HepG2 (cell line): ENCODE measurements around the gene MAFF. TPM values are rescaled to one million over a fixed set of nuclear protein-coding genes. Genes with fewer than 3 reads are reported as not detected.
A peak's percentile ranks its signal among the peaks of the same experiment; 100 is the strongest.

Experiments used
- ATRX ChIP-seq: sonication (generic); formaldehyde crosslinking; IDR thresholded peaks from 2 replicates; pipeline ENCODE4 v1.4.0; 2020; ENCODE audit warnings: missing genetic modification reagents, borderline replicate concordance
- CENPX ChIP-seq: sonication (generic); formaldehyde crosslinking; IDR thresholded peaks from 2 replicates; pipeline ENCODE4 v1.9.0; 2021; ENCODE audit warnings: mild to moderate bottlenecking, missing genetic modification reagents, moderate library complexity
- FOXP1 ChIP-seq, 2 experiments: fragments of 450-650 bp in 1 of 2; IDR thresholded peaks; 2 replicates each; pipeline ENCODE4 v1.6.1; 2017 to 2018; ENCODE audit warnings: antibody characterized with exemption in 1 of 2
- MAFG ChIP-seq: sonication (generic); formaldehyde crosslinking; IDR thresholded peaks from 2 replicates; pipeline ENCODE4 v1.5.1; 2020; ENCODE audit warnings: mild to moderate bottlenecking, missing genetic modification reagents
- MAFK ChIP-seq, 2 experiments: IDR thresholded peaks in 1 of 2; conservative IDR thresholded peaks in 1 of 2; 2 replicates each; pipeline ENCODE4 v1.6.1; 2011; ENCODE audit warnings: improper control_type of control experiment in 2 of 2, low read length in 2 of 2
- MYNN ChIP-seq: sonication (generic); formaldehyde crosslinking; IDR thresholded peaks from 2 replicates; pipeline ENCODE4 v1.4.0; 2020; ENCODE audit warnings: mild to moderate bottlenecking, low read depth, missing genetic modification reagents
- SOX5 ChIP-seq: IDR thresholded peaks from 2 replicates; pipeline ENCODE4 v1.6.1; 2016; ENCODE audit warnings: borderline replicate concordance
- SUZ12 ChIP-seq: fragments of 150-350 bp; IDR thresholded peaks from 2 replicates; pipeline ENCODE4 v1.6.1; 2014; ENCODE audit warnings: low read depth, low read length
- TBX3 ChIP-seq: fragments of 450-650 bp; IDR thresholded peaks from 2 replicates; pipeline ENCODE4 v1.6.1; 2017; ENCODE audit warnings: antibody characterized with exemption, mild to moderate bottlenecking, inconsistent platforms, borderline replicate concordance
- ZNF296 ChIP-seq: sonication (generic); formaldehyde crosslinking; conservative IDR thresholded peaks from 2 replicates; pipeline ENCODE4 v1.5.0; 2020; ENCODE audit warnings: mild to moderate bottlenecking, missing genetic modification reagents
- ZNF432 ChIP-seq: sonication (generic); formaldehyde crosslinking; IDR thresholded peaks from 2 replicates; pipeline ENCODE4 v1.5.0; 2020; ENCODE audit warnings: missing genetic modification reagents, mild to moderate bottlenecking, borderline replicate concordance
- ZNF672 ChIP-seq: sonication (generic); formaldehyde crosslinking; IDR thresholded peaks from 2 replicates; pipeline ENCODE4 v1.8.1; 2022; ENCODE audit warnings: missing genetic modification reagents
- ZNF878 ChIP-seq: sonication (generic); formaldehyde crosslinking; IDR thresholded peaks from 2 replicates; pipeline ENCODE4 v1.8.1; 2023; ENCODE audit warnings: mild to moderate bottlenecking, missing genetic modification reagents, moderate library complexity
- polyA plus RNA-seq, 8 experiments: library from polyadenylated mRNA; depleted of rRNA in 3 of 8; stranded (reverse) in 7 of 8; unstranded in 1 of 8; fragments of >200 nt; fragmentation: Illumina TruSeq in 4 of 8; extraction: Trizol in 4 of 8; gene quantifications; 2 replicates each; pipeline versions ENCODE4 v1.2.1 to v1.2.3, GENCODE V29; 2011 to 2016; ENCODE audit warnings: low read depth in 4 of 8, missing spikeins in 1 of 8, mixed read lengths in 1 of 8; ENCODE audit not compliant: insufficient read depth in 1 of 8
- total RNA-seq, 5 experiments: library from RNA; depleted of rRNA; stranded (reverse); fragments of >200 nt; fragmentation: Illumina TruSeq; extraction: Trizol; gene quantifications; 2 replicates each; pipeline ENCODE4 v1.2.3, GENCODE V29; 2016; ENCODE audit warnings: low read depth in 1 of 5
- TF ChIP-seq, protein P1 (sequence below): sonication (generic); formaldehyde crosslinking; IDR thresholded peaks from 2 replicates; pipeline ENCODE4 v1.4.0; 2020; ENCODE audit warnings: missing genetic modification reagents
- TF ChIP-seq, protein P2 (sequence below): sonication (generic); formaldehyde crosslinking; IDR thresholded peaks from 2 replicates; pipeline ENCODE4 v1.9.0; 2021; ENCODE audit warnings: mild to moderate bottlenecking, missing genetic modification reagents
- TF ChIP-seq, protein P3 (sequence below): sonication (generic); formaldehyde crosslinking; IDR thresholded peaks from 2 replicates; pipeline ENCODE4 v1.8.1; 2023; ENCODE audit warnings: missing genetic modification reagents, inconsistent platforms, borderline replicate concordance
- TF ChIP-seq, protein P4 (sequence below): sonication (generic); formaldehyde crosslinking; conservative IDR thresholded peaks from 2 replicates; pipeline ENCODE4 v1.5.0; 2020; ENCODE audit warnings: missing genetic modification reagents

The MAFF gene
- total and polyA plus RNA-seq, 2 of the 13 experiments (the other 11 are each of a cell fraction or from before 2014, with no cell fraction given): 5.4 to 14.3 TPM

DNA sequence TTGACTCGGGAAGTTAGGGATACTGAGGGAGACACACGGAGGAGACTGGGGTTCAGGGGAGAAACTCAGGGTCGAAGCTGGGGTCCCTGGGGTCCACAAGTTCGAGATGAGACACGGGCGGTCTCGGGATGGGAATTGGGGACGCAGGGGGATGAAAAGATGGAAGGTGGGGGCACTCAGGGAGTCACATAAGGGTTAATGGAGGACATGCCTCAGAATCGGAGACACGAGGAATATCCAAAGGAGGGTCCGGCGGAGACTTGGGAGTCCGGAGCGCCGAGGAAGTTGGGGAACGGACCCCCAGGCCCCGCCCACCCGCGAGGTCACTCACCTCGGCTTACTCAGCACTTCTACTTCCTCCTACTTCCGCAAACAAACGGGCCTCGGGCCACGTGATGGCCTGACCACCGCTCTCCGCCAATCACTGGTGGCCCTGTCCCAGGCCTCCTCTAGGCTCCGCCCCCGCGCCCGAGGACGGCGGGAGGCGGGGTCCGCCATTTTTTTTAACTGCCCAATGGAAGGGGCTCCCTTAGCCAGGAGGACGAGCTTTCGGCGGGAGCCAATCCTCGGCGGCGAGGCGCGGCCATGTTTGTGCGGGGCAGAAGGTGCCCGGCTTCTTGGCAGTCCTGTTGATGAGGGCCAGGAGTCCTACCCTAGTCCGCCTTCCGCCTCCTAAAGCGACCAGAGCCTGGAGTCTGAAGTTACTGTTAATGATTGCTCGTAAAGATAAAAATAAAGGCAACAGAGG lies 20.2 kb upstream of the MAFF start, which contains the start of gene PLA2G6 (continued):
- TF ChIP-seq, protein P1, sequence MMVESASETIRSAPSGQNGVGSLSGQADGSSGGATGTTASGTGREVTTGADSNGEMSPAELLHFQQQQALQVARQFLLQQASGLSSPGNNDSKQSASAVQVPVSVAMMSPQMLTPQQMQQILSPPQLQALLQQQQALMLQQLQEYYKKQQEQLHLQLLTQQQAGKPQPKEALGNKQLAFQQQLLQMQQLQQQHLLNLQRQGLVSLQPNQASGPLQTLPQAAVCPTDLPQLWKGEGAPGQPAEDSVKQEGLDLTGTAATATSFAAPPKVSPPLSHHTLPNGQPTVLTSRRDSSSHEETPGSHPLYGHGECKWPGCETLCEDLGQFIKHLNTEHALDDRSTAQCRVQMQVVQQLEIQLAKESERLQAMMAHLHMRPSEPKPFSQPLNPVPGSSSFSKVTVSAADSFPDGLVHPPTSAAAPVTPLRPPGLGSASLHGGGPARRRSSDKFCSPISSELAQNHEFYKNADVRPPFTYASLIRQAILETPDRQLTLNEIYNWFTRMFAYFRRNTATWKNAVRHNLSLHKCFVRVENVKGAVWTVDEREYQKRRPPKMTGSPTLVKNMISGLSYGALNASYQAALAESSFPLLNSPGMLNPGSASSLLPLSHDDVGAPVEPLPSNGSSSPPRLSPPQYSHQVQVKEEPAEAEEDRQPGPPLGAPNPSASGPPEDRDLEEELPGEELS (CRISPR knock-in tag): no peak; the same call in 1 of the 2 replicates
- TF ChIP-seq ZNF296 (CRISPR knock-in tag): no peak
- no peak for TF ChIP-seq ATRX (CRISPR knock-in tag)
- TF ChIP-seq TBX3: no peak
- no peak for TF ChIP-seq SOX5
- peak; percentile 84 for TF ChIP-seq MAFG (CRISPR knock-in tag)
- TF ChIP-seq, protein P2, sequence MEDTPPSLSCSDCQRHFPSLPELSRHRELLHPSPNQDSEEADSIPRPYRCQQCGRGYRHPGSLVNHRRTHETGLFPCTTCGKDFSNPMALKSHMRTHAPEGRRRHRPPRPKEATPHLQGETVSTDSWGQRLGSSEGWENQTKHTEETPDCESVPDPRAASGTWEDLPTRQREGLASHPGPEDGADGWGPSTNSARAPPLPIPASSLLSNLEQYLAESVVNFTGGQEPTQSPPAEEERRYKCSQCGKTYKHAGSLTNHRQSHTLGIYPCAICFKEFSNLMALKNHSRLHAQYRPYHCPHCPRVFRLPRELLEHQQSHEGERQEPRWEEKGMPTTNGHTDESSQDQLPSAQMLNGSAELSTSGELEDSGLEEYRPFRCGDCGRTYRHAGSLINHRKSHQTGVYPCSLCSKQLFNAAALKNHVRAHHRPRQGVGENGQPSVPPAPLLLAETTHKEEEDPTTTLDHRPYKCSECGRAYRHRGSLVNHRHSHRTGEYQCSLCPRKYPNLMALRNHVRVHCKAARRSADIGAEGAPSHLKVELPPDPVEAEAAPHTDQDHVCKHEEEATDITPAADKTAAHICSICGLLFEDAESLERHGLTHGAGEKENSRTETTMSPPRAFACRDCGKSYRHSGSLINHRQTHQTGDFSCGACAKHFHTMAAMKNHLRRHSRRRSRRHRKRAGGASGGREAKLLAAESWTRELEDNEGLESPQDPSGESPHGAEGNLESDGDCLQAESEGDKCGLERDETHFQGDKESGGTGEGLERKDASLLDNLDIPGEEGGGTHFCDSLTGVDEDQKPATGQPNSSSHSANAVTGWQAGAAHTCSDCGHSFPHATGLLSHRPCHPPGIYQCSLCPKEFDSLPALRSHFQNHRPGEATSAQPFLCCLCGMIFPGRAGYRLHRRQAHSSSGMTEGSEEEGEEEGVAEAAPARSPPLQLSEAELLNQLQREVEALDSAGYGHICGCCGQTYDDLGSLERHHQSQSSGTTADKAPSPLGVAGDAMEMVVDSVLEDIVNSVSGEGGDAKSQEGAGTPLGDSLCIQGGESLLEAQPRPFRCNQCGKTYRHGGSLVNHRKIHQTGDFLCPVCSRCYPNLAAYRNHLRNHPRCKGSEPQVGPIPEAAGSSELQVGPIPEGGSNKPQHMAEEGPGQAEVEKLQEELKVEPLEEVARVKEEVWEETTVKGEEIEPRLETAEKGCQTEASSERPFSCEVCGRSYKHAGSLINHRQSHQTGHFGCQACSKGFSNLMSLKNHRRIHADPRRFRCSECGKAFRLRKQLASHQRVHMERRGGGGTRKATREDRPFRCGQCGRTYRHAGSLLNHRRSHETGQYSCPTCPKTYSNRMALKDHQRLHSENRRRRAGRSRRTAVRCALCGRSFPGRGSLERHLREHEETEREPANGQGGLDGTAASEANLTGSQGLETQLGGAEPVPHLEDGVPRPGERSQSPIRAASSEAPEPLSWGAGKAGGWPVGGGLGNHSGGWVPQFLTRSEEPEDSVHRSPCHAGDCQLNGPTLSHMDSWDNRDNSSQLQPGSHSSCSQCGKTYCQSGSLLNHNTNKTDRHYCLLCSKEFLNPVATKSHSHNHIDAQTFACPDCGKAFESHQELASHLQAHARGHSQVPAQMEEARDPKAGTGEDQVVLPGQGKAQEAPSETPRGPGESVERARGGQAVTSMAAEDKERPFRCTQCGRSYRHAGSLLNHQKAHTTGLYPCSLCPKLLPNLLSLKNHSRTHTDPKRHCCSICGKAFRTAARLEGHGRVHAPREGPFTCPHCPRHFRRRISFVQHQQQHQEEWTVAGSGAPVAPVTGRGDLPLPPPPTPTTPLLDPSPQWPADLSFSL (CRISPR knock-in tag): no peak
- TF ChIP-seq, protein P3, sequence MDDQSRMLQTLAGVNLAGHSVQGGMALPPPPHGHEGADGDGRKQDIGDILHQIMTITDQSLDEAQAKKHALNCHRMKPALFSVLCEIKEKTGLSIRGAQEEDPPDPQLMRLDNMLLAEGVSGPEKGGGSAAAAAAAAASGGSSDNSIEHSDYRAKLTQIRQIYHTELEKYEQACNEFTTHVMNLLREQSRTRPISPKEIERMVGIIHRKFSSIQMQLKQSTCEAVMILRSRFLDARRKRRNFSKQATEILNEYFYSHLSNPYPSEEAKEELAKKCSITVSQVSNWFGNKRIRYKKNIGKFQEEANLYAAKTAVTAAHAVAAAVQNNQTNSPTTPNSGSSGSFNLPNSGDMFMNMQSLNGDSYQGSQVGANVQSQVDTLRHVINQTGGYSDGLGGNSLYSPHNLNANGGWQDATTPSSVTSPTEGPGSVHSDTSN (CRISPR knock-in tag): no peak
- TF ChIP-seq CENPX: no peak
- TF ChIP-seq, protein P4, sequence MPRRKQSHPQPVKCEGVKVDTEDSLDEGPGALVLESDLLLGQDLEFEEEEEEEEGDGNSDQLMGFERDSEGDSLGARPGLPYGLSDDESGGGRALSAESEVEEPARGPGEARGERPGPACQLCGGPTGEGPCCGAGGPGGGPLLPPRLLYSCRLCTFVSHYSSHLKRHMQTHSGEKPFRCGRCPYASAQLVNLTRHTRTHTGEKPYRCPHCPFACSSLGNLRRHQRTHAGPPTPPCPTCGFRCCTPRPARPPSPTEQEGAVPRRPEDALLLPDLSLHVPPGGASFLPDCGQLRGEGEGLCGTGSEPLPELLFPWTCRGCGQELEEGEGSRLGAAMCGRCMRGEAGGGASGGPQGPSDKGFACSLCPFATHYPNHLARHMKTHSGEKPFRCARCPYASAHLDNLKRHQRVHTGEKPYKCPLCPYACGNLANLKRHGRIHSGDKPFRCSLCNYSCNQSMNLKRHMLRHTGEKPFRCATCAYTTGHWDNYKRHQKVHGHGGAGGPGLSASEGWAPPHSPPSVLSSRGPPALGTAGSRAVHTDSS (CRISPR knock-in tag): no peak
- TF ChIP-seq MYNN (CRISPR knock-in tag): no peak
- peak; percentile 82 to 93 for TF ChIP-seq MAFK (conservative IDR thresholded peaks at IDR 0.05 in 1 of 2, IDR thresholded peaks at IDR 0.05 in 1 of 2; ENCODE audit: low read length in 2 of 2)
- no peak for TF ChIP-seq FOXP1 (IDR thresholded peaks at IDR 0.05)
- TF ChIP-seq FOXP1 (CRISPR knock-in tag; IDR thresholded peaks at IDR 0.05): no peak
- TF ChIP-seq SUZ12: no peak
- TF ChIP-seq ZNF878 (CRISPR knock-in tag): no peak
- TF ChIP-seq ZNF672 (CRISPR knock-in tag): no peak
- no peak for TF ChIP-seq ZNF432 (CRISPR knock-in tag)
